ENCODE measurements around the gene PHKB.
A peak's percentile ranks its signal among the peaks of the same experiment; 100 is the strongest.
"Not testable (repeated sequence)": the region's sequence is repeated elsewhere in the genome, so short reads cannot be mapped to it uniquely, and the experiment has no call there.

PHKB gene

GRCh38 chr16:47470211-47470610 lies 9.1 kb downstream of the PHKB start:
- DNase-seq = no peak

- no peak for DNase-seq
Measured at GRCh38 chr16:47470810-47471209, 9.7 kb downstream of the PHKB start.

- DNase-seq = not testable (repeated sequence)
Measured at GRCh38 chr16:47473004-47473403, 11.9 kb downstream of the PHKB start.

- DNase-seq = no peak
Measured at GRCh38 chr16:47473792-47474191, 12.7 kb downstream of the PHKB start.

GRCh38 chr16:47475786-47476185 lies 14.7 kb downstream of the PHKB start:
- DNase-seq = peak; percentile 40

GRCh38 chr16:47476654-47477345 lies 15.7 kb downstream of the PHKB start:
- DNase-seq = no peak

- DNase-seq = peak; percentile 53
Measured at GRCh38 chr16:47477679-47478078, 16.5 kb downstream of the PHKB start.

GRCh38 chr16:47480410-47480809 lies 19.3 kb downstream of the PHKB start:
- DNase-seq = no peak

- no peak for DNase-seq
Measured at GRCh38 chr16:47481698-47482374, 20.7 kb downstream of the PHKB start.

- no peak for DNase-seq
Measured at GRCh38 chr16:47483616-47484015, 22.5 kb downstream of the PHKB start.

GRCh38 chr16:47486856-47487255 lies 25.7 kb downstream of the PHKB start:
- DNase-seq = no peak

GRCh38 chr16:47488051-47488450 lies 26.9 kb downstream of the PHKB start:
- no peak for DNase-seq

- DNase-seq = no peak
Measured at GRCh38 chr16:47490471-47490870, 29.3 kb downstream of the PHKB start.

- DNase-seq = no peak
Measured at GRCh38 chr16:47492036-47492427, 30.9 kb downstream of the PHKB start.

- peak; percentile 49 for DNase-seq
Measured at GRCh38 chr16:47492428-47493377, 31.6 kb downstream of the PHKB start.

- DNase-seq = no peak
Measured at GRCh38 chr16:47493381-47494337, 32.5 kb downstream of the PHKB start.

GRCh38 chr16:47499080-47499699 lies 38.1 kb downstream of the PHKB start:
- DNase-seq = no peak

GRCh38 chr16:47499700-47500264 lies 38.7 kb downstream of the PHKB start:
- no peak for DNase-seq

GRCh38 chr16:47503936-47504335 lies 42.8 kb downstream of the PHKB start:
- DNase-seq = peak; percentile 17

GRCh38 chr16:47504599-47504998 lies 43.5 kb downstream of the PHKB start:
- DNase-seq = no peak

GRCh38 chr16:47506800-47507199 lies 45.7 kb downstream of the PHKB start:
- no peak for DNase-seq
